ENCODE results near the gene MINDY3.

The MINDY3 gene

GRCh38 chr10:15730341-15730740 lies 130.0 kb downstream of the MINDY3 start:
- H3K4me1 ChIP-seq (ENCODE audit: control insufficient read depth in 5 of 5, insufficient read depth in 5 of 5, low read length in 5 of 5) = peaks cover 0 to 3% (median 1%) of the 10 kb centered on the region in 5 donors
- H3K9ac ChIP-seq (ENCODE audit: low read length in 5 of 5) = no peak overlapping the region
- H3K36me3 ChIP-seq (ENCODE audit: control insufficient read depth in 5 of 5, insufficient read depth in 5 of 5, low read length in 5 of 5) = no peaks in the 10 kb centered on the region
- H3K27me3 ChIP-seq (ENCODE audit: control insufficient read depth in 5 of 5, insufficient read depth in 4 of 5, low read length in 5 of 5) = peaks cover 0 to 4% (median 0%) of the 10 kb centered on the region in 5 donors
- H3K27ac ChIP-seq (ENCODE audit: low read depth, low read length) = no peak overlapping the region
- peaks cover 0 to 9% (median 7%) of the 10 kb centered on the region in 5 donors for H3K9me3 ChIP-seq (ENCODE audit: control insufficient read depth in 5 of 5, low read length in 5 of 5)
- no peak overlapping the region for H3K4me3 ChIP-seq (ENCODE audit: low read depth in 1 of 5, low read length in 5 of 5)

GRCh38 chr10:15729890-15730289 lies 130.4 kb downstream of the MINDY3 start:
- H3K27ac ChIP-seq (ENCODE audit: low read depth, low read length) = no peak overlapping the region
- H3K4me3 ChIP-seq (ENCODE audit: low read depth in 1 of 5, low read length in 5 of 5) = no peak overlapping the region
- H3K36me3 ChIP-seq (ENCODE audit: control insufficient read depth in 5 of 5, insufficient read depth in 5 of 5, low read length in 5 of 5) = no peaks in the 10 kb centered on the region
- peaks cover 0 to 9% (median 7%) of the 10 kb centered on the region in 5 donors for H3K9me3 ChIP-seq (ENCODE audit: control insufficient read depth in 5 of 5, low read length in 5 of 5)
- H3K9ac ChIP-seq (ENCODE audit: low read length in 5 of 5) = no peak overlapping the region
- peaks cover 0 to 3% (median 0%) of the 10 kb centered on the region in 5 donors for H3K4me1 ChIP-seq (ENCODE audit: control insufficient read depth in 5 of 5, insufficient read depth in 5 of 5, low read length in 5 of 5)
- H3K27me3 ChIP-seq (ENCODE audit: control insufficient read depth in 5 of 5, insufficient read depth in 4 of 5, low read length in 5 of 5) = no peaks in the 10 kb centered on the region

All from subcutaneous abdominal adipose tissue (tissue), 5 donors.